Activated T-cell treated with anti-CD3 and anti-CD28 coated beads, Interleukin-2, amount 50 U/mL, for 24 hours (primary cell): ENCODE results near the gene C1orf159.
"Not testable (repeated sequence)": the region's sequence is repeated elsewhere in the genome, so short reads cannot be mapped to it uniquely, and the experiment has no call there.

Experiments
- DNase-seq: peaks from one replicate; pipeline ENCODE4 v3.0.0-alpha.2; 2020
- H3K27ac Mint-ChIP-seq: 2 replicates; pipeline ENCODE4 v1.8.0; 2020; ENCODE audit warnings: mild to moderate bottlenecking, mixed read lengths
- H3K27me3 Mint-ChIP-seq: 2 replicates; pipeline ENCODE4 v1.8.0; 2020; ENCODE audit warnings: mixed read lengths
- H3K36me3 Mint-ChIP-seq: 2 replicates; pipeline ENCODE4 v1.8.0; 2020; ENCODE audit warnings: low read depth, mixed read lengths
- H3K4me1 Mint-ChIP-seq: 2 replicates; pipeline ENCODE4 v1.8.0; 2020; ENCODE audit warnings: low read depth, mixed read lengths
- H3K4me3 Mint-ChIP-seq: 2 replicates; pipeline ENCODE4 v1.8.0; 2020; ENCODE audit warnings: mild to moderate bottlenecking, moderate library complexity, mixed read lengths
- H3K9me3 Mint-ChIP-seq: 2 replicates; pipeline ENCODE4 v1.8.0; 2020; ENCODE audit warnings: mixed read lengths

Gene C1orf159

GRCh38 chr1:1062348-1063163, 53.3 kb downstream of the C1orf159 start:
- H3K27ac Mint-ChIP-seq = peak overlapping the region; percentile 87
- H3K27me3 Mint-ChIP-seq = peaks cover 24% of the 10 kb centered on the region
- DNase-seq = no peak
- no peaks in the 10 kb centered on the region for H3K9me3 Mint-ChIP-seq
- H3K4me3 Mint-ChIP-seq = peak overlapping the region; percentile 78
- H3K36me3 Mint-ChIP-seq = peaks cover 18% of the 10 kb centered on the region
- peaks cover 54% of the 10 kb centered on the region for H3K4me1 Mint-ChIP-seq

- H3K36me3 Mint-ChIP-seq = peaks cover 18% of the 10 kb centered on the region
- peaks cover 30% of the 10 kb centered on the region for H3K27me3 Mint-ChIP-seq
- no peaks in the 10 kb centered on the region for H3K9me3 Mint-ChIP-seq
- H3K4me3 Mint-ChIP-seq = peak overlapping the region; percentile 85
- peaks cover 54% of the 10 kb centered on the region for H3K4me1 Mint-ChIP-seq
- no peak for DNase-seq
- peak overlapping the region; percentile 71 for H3K27ac Mint-ChIP-seq
Observed at GRCh38 chr1:1061682-1062345, 54.1 kb downstream of the C1orf159 start.

- peaks cover 45% of the 10 kb centered on the region for H3K4me1 Mint-ChIP-seq
- peaks cover 33% of the 10 kb centered on the region for H3K27me3 Mint-ChIP-seq
- H3K4me3 Mint-ChIP-seq = peak overlapping the region; percentile 85
- H3K36me3 Mint-ChIP-seq = peaks cover 16% of the 10 kb centered on the region
- H3K27ac Mint-ChIP-seq = peak overlapping the region; percentile 26
- H3K9me3 Mint-ChIP-seq = no peaks in the 10 kb centered on the region
- DNase-seq = no peak
Observed at GRCh38 chr1:1060281-1061000, 55.4 kb downstream of the C1orf159 start.

GRCh38 chr1:1059494-1060280, 56.2 kb downstream of the C1orf159 start:
- Mint-ChIP-seq H3K4me3 (peak overlapping the region; percentile 85), H3K27ac (peak overlapping the region; percentile 26), H3K9me3 (no peaks in the 10 kb centered on the region), H3K27me3 (peaks cover 33% of the 10 kb centered on the region), H3K36me3 (peaks cover 18% of the 10 kb centered on the region), H3K4me1 (peaks cover 42% of the 10 kb centered on the region)
- DNase-seq = peak; percentile 99

GRCh38 chr1:1058921-1059493, 56.9 kb downstream of the C1orf159 start:
- peak overlapping the region; percentile 29 for H3K27ac Mint-ChIP-seq
- H3K4me1 Mint-ChIP-seq = peaks cover 37% of the 10 kb centered on the region
- H3K27me3 Mint-ChIP-seq = peaks cover 33% of the 10 kb centered on the region
- H3K36me3 Mint-ChIP-seq = peaks cover 18% of the 10 kb centered on the region
- no peaks in the 10 kb centered on the region for H3K9me3 Mint-ChIP-seq
- H3K4me3 Mint-ChIP-seq = peak overlapping the region; percentile 77
- no peak for DNase-seq

GRCh38 chr1:1058088-1058905, 57.6 kb downstream of the C1orf159 start:
- Mint-ChIP-seq H3K27ac (peak overlapping the region; percentile 29), H3K9me3 (no peaks in the 10 kb centered on the region), H3K27me3 (peaks cover 33% of the 10 kb centered on the region), H3K4me1 (peaks cover 32% of the 10 kb centered on the region), H3K4me3 (peak overlapping the region; percentile 77), H3K36me3 (peaks cover 18% of the 10 kb centered on the region)
- DNase-seq = no peak

- peaks cover 15% of the 10 kb centered on the region for H3K36me3 Mint-ChIP-seq
- H3K9me3 Mint-ChIP-seq, DNase-seq, H3K4me3 Mint-ChIP-seq, H3K27ac Mint-ChIP-seq: not testable (repeated sequence)
- H3K27me3 Mint-ChIP-seq = peaks cover 33% of the 10 kb centered on the region
- peaks cover 26% of the 10 kb centered on the region for H3K4me1 Mint-ChIP-seq
Observed at GRCh38 chr1:1057769-1058087, 58.2 kb downstream of the C1orf159 start.

GRCh38 chr1:1055841-1056736, 59.8 kb downstream of the C1orf159 start:
- peaks cover 18% of the 10 kb centered on the region for H3K4me1 Mint-ChIP-seq
- H3K27ac Mint-ChIP-seq = no peak overlapping the region
- DNase-seq = no peak
- H3K36me3 Mint-ChIP-seq = peaks cover 10% of the 10 kb centered on the region
- peaks cover 30% of the 10 kb centered on the region for H3K27me3 Mint-ChIP-seq
- no peaks in the 10 kb centered on the region for H3K9me3 Mint-ChIP-seq
- H3K4me3 Mint-ChIP-seq = no peak overlapping the region

- Mint-ChIP-seq H3K27me3 (peaks cover 24% of the 10 kb centered on the region), H3K27ac (no peak overlapping the region), H3K4me3 (no peak overlapping the region), H3K36me3 (peaks cover 2% of the 10 kb centered on the region), H3K4me1 (peaks cover 9% of the 10 kb centered on the region), H3K9me3 (no peaks in the 10 kb centered on the region)
- DNase-seq = no peak
Observed at GRCh38 chr1:1054971-1055370, 60.9 kb downstream of the C1orf159 start.

- Mint-ChIP-seq H3K36me3 (peaks cover 1% of the 10 kb centered on the region), H3K27me3 (peaks cover 24% of the 10 kb centered on the region), H3K4me1 (peaks cover 8% of the 10 kb centered on the region), H3K27ac (no peak overlapping the region), H3K9me3 (no peaks in the 10 kb centered on the region), H3K4me3 (no peak overlapping the region)
- no peak for DNase-seq
Observed at GRCh38 chr1:1054099-1054700, 61.7 kb downstream of the C1orf159 start.

- peaks cover 20% of the 10 kb centered on the region for H3K27me3 Mint-ChIP-seq
- H3K4me3 Mint-ChIP-seq = no peak overlapping the region
- no peak for DNase-seq
- peaks cover 5% of the 10 kb centered on the region for H3K4me1 Mint-ChIP-seq
- no peaks in the 10 kb centered on the region for H3K9me3 Mint-ChIP-seq
- H3K27ac Mint-ChIP-seq = no peak overlapping the region
- H3K36me3 Mint-ChIP-seq = peaks cover 1% of the 10 kb centered on the region
Observed at GRCh38 chr1:1053682-1054081, 62.2 kb downstream of the C1orf159 start.

- Mint-ChIP-seq H3K27ac (no peak overlapping the region), H3K4me1 (no peaks in the 10 kb centered on the region), H3K36me3 (peaks cover 1% of the 10 kb centered on the region), H3K27me3 (peaks cover 14% of the 10 kb centered on the region), H3K9me3 (no peaks in the 10 kb centered on the region), H3K4me3 (no peak overlapping the region)
- no peak for DNase-seq
Observed at GRCh38 chr1:1053022-1053421, 62.9 kb downstream of the C1orf159 start.
